GM23338 (cell line): Measurements from ENCODE around the gene CCDC30. TPM values are rescaled to one million over a fixed set of nuclear protein-coding genes. Genes with fewer than 3 reads are reported as not detected.

Source experiments
- ATAC-seq: fragments of 200-7000 bp; cut with Tn5 transposase; 3 replicates; pipeline ENCODE4 v1.9.1; 2020
- DNase-seq: peaks from one replicate; pipeline ENCODE4 v3.0.0-alpha.2; 2015; ENCODE audit warnings: low spot score
- H2AFZ ChIP-seq: fragments of 200-600 bp; sonication (generic); 2 replicates; pipeline ENCODE4 v1.8.0; 2016; ENCODE audit warnings: antibody characterized with exemption, mild to moderate bottlenecking, moderate library complexity
- H3F3A ChIP-seq: fragments of 200-600 bp; sonication (generic); replicated peaks from 2 replicates; pipeline ENCODE4 v1.8.0; 2017; ENCODE audit warnings: antibody characterized with exemption, mixed run types, low read depth
- H3K27ac ChIP-seq: fragments of 200-600 bp; sonication (generic); 2 replicates; pipeline ENCODE4 v1.6.1; 2016; ENCODE audit warnings: low read depth
- H3K27me3 ChIP-seq: fragments of 200-600 bp; sonication (generic); 2 replicates; pipeline ENCODE4 v1.8.0; 2016; ENCODE audit warnings: mild to moderate bottlenecking, mixed run types, moderate library complexity; ENCODE audit not compliant: insufficient read depth
- H3K36me3 ChIP-seq: fragments of 200-600 bp; sonication (generic); 2 replicates; pipeline ENCODE4 v1.8.0; 2016; ENCODE audit warnings: mild to moderate bottlenecking; ENCODE audit not compliant: insufficient read depth
- H3K4me1 ChIP-seq: fragments of 200-600 bp; sonication (generic); 2 replicates; pipeline ENCODE4 v1.8.0; 2016; ENCODE audit warnings: mild to moderate bottlenecking, moderate library complexity; ENCODE audit not compliant: insufficient read depth
- H3K4me2 ChIP-seq: fragments of 200-600 bp; sonication (generic); 2 replicates; pipeline ENCODE4 v1.7.1; 2017; ENCODE audit warnings: mixed run types
- H3K4me3 ChIP-seq: fragments of 200-600 bp; sonication (generic); 2 replicates; pipeline ENCODE4 v1.6.1; 2016; ENCODE audit warnings: mixed run types
- H3K79me2 ChIP-seq: fragments of 200-600 bp; sonication (generic); replicated peaks from 2 replicates; pipeline ENCODE4 v1.8.0; 2017; ENCODE audit warnings: mild to moderate bottlenecking; ENCODE audit not compliant: insufficient read depth
- H3K9me2 ChIP-seq: fragments of 200-600 bp; sonication (generic); 2 replicates; pipeline ENCODE4 v1.8.0; 2017; ENCODE audit not compliant: insufficient read depth
- H4K20me1 ChIP-seq: fragments of 200-600 bp; sonication (generic); replicated peaks from 2 replicates; pipeline ENCODE4 v1.8.0; 2017; ENCODE audit warnings: mild to moderate bottlenecking; ENCODE audit not compliant: insufficient read depth
- H3K27ac Mint-ChIP-seq: 2 replicates; pipeline ENCODE4 v1.8.0; 2020; ENCODE audit warnings: inconsistent platforms, mild to moderate bottlenecking, moderate library complexity, mixed read lengths
- H3K27me3 Mint-ChIP-seq: 3 replicates; pipeline ENCODE4 v1.8.0; 2022; ENCODE audit warnings: low read depth, mild to moderate bottlenecking, moderate library complexity, mixed read lengths, inconsistent platforms; ENCODE audit not compliant: insufficient read depth, poor library complexity
- H3K36me3 Mint-ChIP-seq: 3 replicates; pipeline ENCODE4 v1.8.0; 2021; ENCODE audit warnings: low read depth, mild to moderate bottlenecking, inconsistent platforms, moderate library complexity, mixed read lengths
- H3K4me1 Mint-ChIP-seq: 3 replicates; pipeline ENCODE4 v1.8.0; 2020; ENCODE audit warnings: mild to moderate bottlenecking, inconsistent platforms, mixed read lengths
- H3K4me3 Mint-ChIP-seq: 3 replicates; pipeline ENCODE4 v1.8.0; 2021; ENCODE audit warnings: moderate library complexity, mild to moderate bottlenecking, inconsistent platforms, mixed read lengths
- H3K9me3 Mint-ChIP-seq: 3 replicates; pipeline ENCODE4 v1.8.0; 2020; ENCODE audit warnings: moderate library complexity, mild to moderate bottlenecking, inconsistent platforms, mixed read lengths
- CREB1 ChIP-seq: fragments of 250-450 bp; sonication (Bioruptor Pico); IDR thresholded peaks from 2 replicates; pipeline ENCODE4 v1.5.0; 2020; ENCODE audit warnings: low read depth, mild to moderate bottlenecking, moderate library complexity
- CTCF ChIP-seq, 2 experiments: fragments of 200-600 bp in 1 of 2; sonication (generic) in 1 of 2; conservative IDR thresholded peaks; 2 replicates each; pipeline versions ENCODE4 v1.5.1 to v1.6.1; 2016 to 2017; ENCODE audit warnings: antibody characterized with exemption in 2 of 2, low read depth in 2 of 2, mild to moderate bottlenecking in 2 of 2, moderate library complexity in 1 of 2
- EZH2 ChIP-seq: fragments of 200-600 bp; sonication (generic); IDR thresholded peaks from one replicate; pipeline ENCODE4 v1.8.0; 2017; ENCODE audit warnings: antibody characterized with exemption, mild to moderate bottlenecking, low read depth; ENCODE audit not compliant: unreplicated experiment
- EZH2phosphoT487 ChIP-seq: fragments of 200-600 bp; sonication (generic); IDR thresholded peaks from one replicate; pipeline ENCODE4 v1.8.1; 2018; ENCODE audit warnings: antibody characterized with exemption; ENCODE audit not compliant: unreplicated experiment
- JUNB ChIP-seq: IDR thresholded peaks from one replicate; pipeline ENCODE4 v1.6.1; 2016; ENCODE audit warnings: antibody characterized with exemption; ENCODE audit not compliant: unreplicated experiment
- NANOG ChIP-seq: IDR thresholded peaks from 2 replicates; pipeline ENCODE4 v1.6.1; 2016; ENCODE audit warnings: antibody characterized with exemption, borderline replicate concordance
- POLR2AphosphoS5 ChIP-seq: IDR thresholded peaks from 2 replicates; pipeline ENCODE4 v1.6.1; 2016; ENCODE audit warnings: antibody characterized with exemption, low read depth
- REST ChIP-seq: IDR thresholded peaks from one replicate; pipeline ENCODE4 v1.6.1; 2018; ENCODE audit warnings: antibody characterized with exemption; ENCODE audit not compliant: unreplicated experiment
- STAT1 ChIP-seq: IDR thresholded peaks from one replicate; pipeline ENCODE4 v1.6.1; 2016; ENCODE audit warnings: antibody characterized with exemption; ENCODE audit not compliant: unreplicated experiment
- ZNF114 ChIP-seq: fragments of 250-450 bp; sonication (Bioruptor Pico); IDR thresholded peaks from 2 replicates; pipeline ENCODE4 v1.5.0; 2020; ENCODE audit warnings: mild to moderate bottlenecking, moderate library complexity
- ZNF331 ChIP-seq: fragments of 250-450 bp; sonication (Bioruptor Pico); IDR thresholded peaks from 2 replicates; pipeline ENCODE4 v1.5.0; 2020; ENCODE audit warnings: low read depth, mild to moderate bottlenecking, moderate library complexity
- ZNF462 ChIP-seq: fragments of 250-450 bp; sonication (Bioruptor Pico); IDR thresholded peaks from 2 replicates; pipeline ENCODE4 v1.5.0; 2020; ENCODE audit warnings: mild to moderate bottlenecking, moderate library complexity
- polyA plus RNA-seq: library from polyadenylated mRNA; unstranded; fragments of >200 nt; fragmentation: Nextera tagmentation; extraction: Ambion mirVana; gene quantifications from 2 replicates; pipeline ENCODE4 v1.2.1, GENCODE V29; 2016
- total RNA-seq: library from RNA; depleted of rRNA; stranded (reverse); fragments of >200 nt; shearing (Covaris generic); gene quantifications from 2 replicates; pipeline ENCODE4 v1.2.3, GENCODE V29; 2014

CCDC30 gene
- total and polyA plus RNA-seq, 2 experiments from 2014 or later = 0.56 to 1.8 TPM

- no peak overlapping the region for H3K4me3 Mint-ChIP-seq
- 0 out of 2 replicates have a peak, but pooled peaks cover 5% of the 10 kb centered on the region for H4K20me1 ChIP-seq
- no peak for ATAC-seq
These were observed 213.5 kb downstream of the CCDC30 start for GRCh38 chr1:42676534-42677087.

More at GRCh38 chr1:42676534-42677087, 213.5 kb downstream of the CCDC30 start:
- H3K27me3 ChIP-seq = no peaks in the 10 kb centered on the region
- 0 out of 2 replicates have a peak, but pooled peaks cover 3% of the 10 kb centered on the region for H3F3A ChIP-seq
- no peak overlapping the region for H2AFZ ChIP-seq
- H3K79me2 ChIP-seq = peaks cover 15% of the 10 kb centered on the region
- H3K36me3 ChIP-seq = no peaks in the 10 kb centered on the region
- no peaks in the 10 kb centered on the region for H3K27me3 Mint-ChIP-seq
- H3K4me1 ChIP-seq = peaks cover 2% of the 10 kb centered on the region; the same call in 1 of the 2 replicates
- no peak for TF ChIP-seq ZNF331
- TF ChIP-seq ZNF462 = no peak
- TF ChIP-seq NANOG = no peak
- no peak for TF ChIP-seq EZH2
- TF ChIP-seq EZH2phosphoT487 = no peak
- TF ChIP-seq POLR2AphosphoS5 = no peak
- TF ChIP-seq JUNB = no peak
- TF ChIP-seq REST = no peak
- no peak for TF ChIP-seq CTCF (conservative IDR thresholded peaks at IDR 0.05; ENCODE audit: low read depth in 2 of 2)
- TF ChIP-seq STAT1 = no peak
- no peak for TF ChIP-seq ZNF114 (CRISPR knock-in tag)
- no peak for TF ChIP-seq CREB1 (CRISPR knock-in tag)
- no peaks in the 10 kb centered on the region for H3K9me2 ChIP-seq
- H3K4me1 Mint-ChIP-seq = peaks cover 5% of the 10 kb centered on the region
- H3K4me2 ChIP-seq = no peak overlapping the region
- H3K27ac Mint-ChIP-seq = no peak overlapping the region
- DNase-seq = no peak
- H3K9me3 Mint-ChIP-seq = no peaks in the 10 kb centered on the region
- H3K27ac ChIP-seq = no peak overlapping the region
- no peak overlapping the region for H3K4me3 ChIP-seq
- peaks cover 9% of the 10 kb centered on the region for H3K36me3 Mint-ChIP-seq
